ENCODE results near the gene FUNDC2. TPM values are rescaled to one million over a fixed set of nuclear protein-coding genes. Genes with fewer than 3 reads are reported as not detected.
A peak's percentile ranks its signal among the peaks of the same experiment; 100 is the strongest.

The FUNDC2 gene, protein sequence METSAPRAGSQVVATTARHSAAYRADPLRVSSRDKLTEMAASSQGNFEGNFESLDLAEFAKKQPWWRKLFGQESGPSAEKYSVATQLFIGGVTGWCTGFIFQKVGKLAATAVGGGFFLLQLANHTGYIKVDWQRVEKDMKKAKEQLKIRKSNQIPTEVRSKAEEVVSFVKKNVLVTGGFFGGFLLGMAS
- 94.2 and 97.0 TPM in 2 replicates for total RNA-seq (2014; rRNA removed; shearing (Covaris generic))

DNA sequence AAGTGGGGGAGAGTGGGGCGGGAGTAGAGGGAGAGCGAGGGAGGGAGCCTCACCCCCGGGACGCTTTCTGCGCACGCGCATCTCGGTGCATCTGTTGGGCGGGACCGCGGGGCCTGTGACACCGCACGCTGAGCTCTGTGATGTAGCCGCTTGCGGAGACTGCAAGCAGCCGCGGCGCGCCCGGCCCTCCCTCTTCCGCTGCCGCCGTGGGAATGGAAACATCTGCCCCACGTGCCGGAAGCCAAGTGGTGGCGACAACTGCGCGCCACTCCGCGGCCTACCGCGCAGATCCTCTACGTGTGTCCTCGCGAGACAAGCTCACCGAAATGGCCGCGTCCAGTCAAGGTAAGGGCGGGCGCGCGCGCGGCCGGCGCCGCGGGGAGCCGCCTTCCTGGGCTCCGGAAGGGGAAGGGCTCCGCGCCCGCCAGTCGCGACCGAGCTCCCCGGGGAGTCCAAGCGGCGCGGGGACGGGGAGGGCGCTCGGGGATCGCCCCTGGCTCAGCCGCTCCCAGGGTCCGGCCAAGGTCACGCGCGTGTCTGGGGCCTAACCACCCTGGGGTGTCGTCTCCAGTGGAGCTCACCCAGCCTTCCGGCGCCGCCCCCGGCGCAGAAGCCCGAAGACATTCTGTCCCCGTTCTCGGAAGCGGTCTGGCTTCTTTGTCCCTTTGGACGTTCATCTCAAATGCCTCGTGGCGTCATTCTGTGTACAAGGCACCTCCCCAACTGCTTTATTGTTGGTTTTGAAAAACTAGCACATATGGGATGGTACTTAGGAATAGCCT lies at the start of gene FUNDC2:
FUNDC2 (plus strand) TSS at position 118 of the 782 bp plus-strand sequence; CDS start at position 213, 95 bp downstream.
- Histone ChIP-seq H3K4me3 (peak within 1 kb of the TSS; percentile 78), H3K36me3 (no peaks in the 10 kb centered on the region), H3K9me3 (replicated peaks) (no peaks in the 10 kb centered on the region), H3K27me3 (no peaks in the 10 kb centered on the region), H3K27ac (peak within 1 kb of the TSS; percentile 96), H3K4me1 (no peaks in the 10 kb centered on the region; the same call in 1 of the 2 replicates)
- DNase-seq = peak; percentile 92 to 94

DNA sequence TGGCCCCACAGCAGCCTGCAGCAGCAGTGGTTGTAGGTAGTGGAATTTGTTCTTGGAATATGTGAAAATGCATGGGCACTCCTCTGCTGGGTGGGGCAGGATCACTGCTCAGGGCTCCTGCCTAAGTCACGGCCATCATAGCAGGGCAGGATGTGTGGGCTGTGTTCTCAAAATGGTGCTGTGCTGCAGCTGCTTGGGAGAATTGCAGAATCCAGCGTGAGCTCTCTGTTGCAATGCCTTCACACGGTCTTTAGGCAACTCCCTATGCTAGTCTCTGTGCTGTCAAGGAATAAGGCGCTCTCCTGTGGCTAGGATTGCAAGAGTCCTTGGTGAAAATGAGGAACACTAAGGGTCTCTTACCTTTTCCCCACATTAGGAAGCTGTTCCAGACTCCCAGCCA lies 47.0 kb upstream of the FUNDC2 start:
- no peak for DNase-seq

DNA sequence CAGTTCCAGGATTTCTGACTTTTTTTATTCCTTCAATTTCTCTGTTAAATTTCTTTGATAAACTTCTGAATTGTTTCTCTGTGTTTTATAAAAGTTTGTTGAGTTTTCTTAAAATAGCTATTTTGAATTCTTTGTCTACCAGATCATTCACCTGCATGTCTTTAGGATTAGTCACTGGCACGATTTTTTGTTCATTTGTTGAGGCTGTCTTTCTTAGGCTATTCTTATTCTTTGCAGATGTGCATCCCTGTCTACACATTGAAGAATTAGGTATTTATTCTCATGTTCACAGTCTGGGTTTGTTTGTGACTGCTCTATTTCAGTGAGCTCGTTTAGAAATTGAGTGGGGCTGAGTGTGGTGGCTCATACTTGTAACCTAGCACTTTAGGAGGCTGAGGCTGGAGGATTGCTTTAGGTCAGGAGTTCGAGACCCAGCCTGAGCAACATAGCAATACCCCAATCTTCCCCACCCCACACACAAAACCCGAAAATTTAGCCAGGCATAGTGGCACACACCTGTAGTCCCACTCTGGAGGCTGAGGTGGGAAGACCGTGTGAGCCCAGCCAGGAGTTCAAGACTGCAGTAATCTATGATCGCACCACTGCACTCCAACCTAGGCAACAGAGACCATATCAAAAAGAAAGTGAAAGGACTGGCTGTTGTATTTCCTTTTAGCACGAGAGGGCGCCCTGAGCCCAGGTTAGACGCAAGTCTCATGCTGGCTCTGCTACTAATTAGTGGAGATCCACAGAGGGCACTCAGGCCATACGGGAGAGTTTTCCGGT lies 46.1 kb upstream of the FUNDC2 start:
- H3K4me3 ChIP-seq = no peak overlapping the region
- H3K36me3 ChIP-seq = no peaks in the 10 kb centered on the region
- no peaks in the 10 kb centered on the region for H3K9me3 ChIP-seq (replicated peaks)
- peak; percentile 51 to 77 for DNase-seq
- no peaks in the 10 kb centered on the region for H3K27me3 ChIP-seq
- no peak overlapping the region for H3K27ac ChIP-seq
- no peaks in the 10 kb centered on the region for H3K4me1 ChIP-seq

More for the DNA sequence above, 47.0 kb upstream of the FUNDC2 start:
- no peaks in the 10 kb centered on the region for H3K9me3 ChIP-seq (replicated peaks)
- no peaks in the 10 kb centered on the region for H3K36me3 ChIP-seq
- H3K4me3 ChIP-seq = no peak overlapping the region
- H3K27me3 ChIP-seq = no peaks in the 10 kb centered on the region
- H3K27ac ChIP-seq = no peak overlapping the region
- no peaks in the 10 kb centered on the region for H3K4me1 ChIP-seq

GRCh38 chrX:154981116-154981411 lies 45.6 kb upstream of the FUNDC2 start:
- H3K27me3 ChIP-seq = no peaks in the 10 kb centered on the region
- H3K9me3 ChIP-seq (replicated peaks) = no peaks in the 10 kb centered on the region
- DNase-seq = no peak
- no peak overlapping the region for H3K4me3 ChIP-seq
- H3K27ac ChIP-seq = no peak overlapping the region
- no peaks in the 10 kb centered on the region for H3K4me1 ChIP-seq
- H3K36me3 ChIP-seq = no peaks in the 10 kb centered on the region

GRCh38 chrX:154986826-154987575 lies 39.6 kb upstream of the FUNDC2 start:
- no peak overlapping the region for H3K4me3 ChIP-seq
- H3K27me3 ChIP-seq = no peaks in the 10 kb centered on the region
- H3K36me3 ChIP-seq = no peaks in the 10 kb centered on the region
- H3K9me3 ChIP-seq (replicated peaks) = no peaks in the 10 kb centered on the region
- H3K4me1 ChIP-seq = no peaks in the 10 kb centered on the region
- no peak for DNase-seq
- no peak overlapping the region for H3K27ac ChIP-seq

DNA sequence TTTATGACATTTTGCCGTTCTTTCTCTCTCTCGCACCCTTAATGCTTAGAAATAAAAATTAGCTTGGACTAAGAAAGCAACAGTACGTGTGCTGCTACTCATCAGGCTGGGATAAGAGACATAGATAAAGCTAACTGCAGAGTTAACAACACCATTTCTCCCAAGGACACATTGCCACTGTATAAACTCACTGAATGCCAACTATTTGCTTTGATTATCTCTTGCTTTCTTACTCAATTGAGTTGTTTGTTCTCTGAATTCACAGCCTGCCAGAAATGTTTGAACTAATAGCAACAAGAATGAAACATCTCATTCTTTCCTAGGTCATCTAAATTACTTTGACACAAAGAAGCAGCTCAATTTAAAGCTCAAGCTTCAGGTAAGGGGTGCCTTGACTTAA lies 38.7 kb upstream of the FUNDC2 start:
- Histone ChIP-seq H3K4me3 (no peak overlapping the region), H3K36me3 (no peaks in the 10 kb centered on the region), H3K9me3 (replicated peaks) (no peaks in the 10 kb centered on the region), H3K27ac (no peak overlapping the region), H3K27me3 (no peaks in the 10 kb centered on the region), H3K4me1 (no peaks in the 10 kb centered on the region)
- DNase-seq = no peak

DNA sequence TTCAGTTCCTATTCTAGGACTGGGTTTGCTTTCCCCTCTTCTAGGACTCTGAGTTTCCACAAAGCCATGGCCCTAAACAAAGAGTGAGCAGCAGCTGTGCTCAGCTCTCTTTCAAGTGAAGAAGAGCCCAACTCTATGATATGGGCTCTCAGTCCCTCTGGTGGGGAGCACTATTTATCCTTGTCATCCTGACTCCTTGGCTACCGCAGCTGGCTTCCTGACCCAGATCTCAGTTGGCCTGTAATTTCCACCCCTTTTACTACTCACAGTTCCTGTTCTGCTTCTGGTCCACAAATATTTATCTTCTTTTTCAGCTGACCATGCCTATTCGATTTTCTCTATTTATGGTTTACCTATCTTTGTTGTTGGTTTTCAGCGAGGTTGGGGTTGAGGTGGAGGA lies 37.9 kb upstream of the FUNDC2 start:
- no peaks in the 10 kb centered on the region for H3K4me1 ChIP-seq

GRCh38 chrX:154990496-154990895 lies 36.1 kb upstream of the FUNDC2 start:
- H3K9me3 ChIP-seq (replicated peaks) = no peaks in the 10 kb centered on the region
- H3K4me3 ChIP-seq = no peak overlapping the region

More for the DNA sequence above, 37.9 kb upstream of the FUNDC2 start:
- Histone ChIP-seq H3K27ac (no peak overlapping the region), H3K27me3 (no peaks in the 10 kb centered on the region), H3K36me3 (no peaks in the 10 kb centered on the region), H3K9me3 (replicated peaks) (no peaks in the 10 kb centered on the region), H3K4me3 (no peak overlapping the region)
- DNase-seq = no peak

GRCh38 chrX:154991039-154991438 lies 35.6 kb upstream of the FUNDC2 start:
- DNase-seq = no peak
- H3K27ac ChIP-seq = no peak overlapping the region
- H3K27me3 ChIP-seq = no peaks in the 10 kb centered on the region
- no peaks in the 10 kb centered on the region for H3K4me1 ChIP-seq
- no peaks in the 10 kb centered on the region for H3K36me3 ChIP-seq
- no peak overlapping the region for H3K4me3 ChIP-seq
- no peaks in the 10 kb centered on the region for H3K9me3 ChIP-seq (replicated peaks)

More at GRCh38 chrX:154990496-154990895, 36.1 kb upstream of the FUNDC2 start:
- no peak overlapping the region for H3K27ac ChIP-seq
- no peak for DNase-seq
- H3K4me1 ChIP-seq = no peaks in the 10 kb centered on the region
- H3K27me3 ChIP-seq = no peaks in the 10 kb centered on the region
- H3K36me3 ChIP-seq = no peaks in the 10 kb centered on the region

GRCh38 chrX:154991476-154991875 lies 35.2 kb upstream of the FUNDC2 start:
- Histone ChIP-seq H3K27me3 (no peaks in the 10 kb centered on the region), H3K36me3 (no peaks in the 10 kb centered on the region), H3K9me3 (replicated peaks) (no peaks in the 10 kb centered on the region), H3K4me1 (no peaks in the 10 kb centered on the region), H3K4me3 (no peak overlapping the region), H3K27ac (no peak overlapping the region)
- DNase-seq = no peak

DNA sequence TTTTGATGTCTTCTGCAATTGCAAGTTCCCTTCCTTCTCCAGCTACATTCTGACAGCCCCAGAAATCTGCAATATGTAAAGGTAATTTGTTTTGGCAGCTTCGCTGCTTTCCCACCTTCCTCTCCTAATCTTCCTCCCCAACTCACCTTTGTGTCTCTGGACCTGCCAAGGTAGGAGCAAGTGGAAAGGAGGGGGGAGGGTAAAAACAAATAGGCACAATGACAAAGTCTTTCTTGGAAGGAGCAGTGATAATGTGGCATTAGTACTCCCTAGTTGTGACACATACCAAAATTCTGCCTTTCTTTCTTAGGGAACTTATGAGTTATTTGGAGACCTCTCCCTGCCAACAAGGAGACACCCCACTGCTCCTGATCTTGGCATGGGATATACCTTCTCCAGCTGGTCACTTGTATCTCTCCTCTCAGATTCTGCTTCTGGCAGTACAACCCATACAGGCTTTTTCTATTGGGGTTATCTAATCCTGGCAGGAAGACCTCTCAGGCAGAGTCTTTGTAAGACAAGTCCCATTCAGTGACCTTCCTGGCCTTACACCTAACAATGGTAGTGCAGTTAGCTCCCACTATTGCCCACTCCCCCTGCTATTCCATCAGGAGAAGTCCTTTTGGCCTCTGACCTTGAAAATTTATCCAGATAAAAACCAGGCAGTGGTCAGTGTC lies 28.3 kb upstream of the FUNDC2 start:
- H3K36me3 ChIP-seq = no peaks in the 10 kb centered on the region
- H3K27ac ChIP-seq = no peak overlapping the region
- H3K27me3 ChIP-seq = no peaks in the 10 kb centered on the region
- H3K4me3 ChIP-seq = no peak overlapping the region
- DNase-seq = no peak
- H3K9me3 ChIP-seq (replicated peaks) = no peaks in the 10 kb centered on the region
- H3K4me1 ChIP-seq = no peaks in the 10 kb centered on the region

DNA sequence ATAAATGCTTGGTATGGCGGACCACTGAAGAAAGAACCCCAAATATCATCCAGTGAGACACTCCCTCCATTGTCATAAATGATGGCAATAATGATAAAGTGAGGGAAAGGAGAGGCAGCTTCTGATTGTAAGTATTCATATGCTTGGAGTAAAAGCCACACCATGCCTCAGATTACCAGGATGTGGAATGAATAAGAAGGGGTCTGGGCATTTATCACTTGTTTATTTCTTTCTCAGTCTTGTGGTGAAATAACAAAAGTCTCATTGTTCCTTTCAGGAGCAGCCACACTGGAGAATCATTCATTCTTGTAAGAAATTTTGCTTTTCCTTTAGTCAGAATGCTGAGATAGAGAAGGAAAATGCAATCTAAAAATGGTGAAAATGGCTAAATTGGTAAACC lies 25.8 kb upstream of the FUNDC2 start:
- no peaks in the 10 kb centered on the region for H3K4me1 ChIP-seq
- H3K4me3 ChIP-seq = no peak overlapping the region
- H3K27me3 ChIP-seq = no peaks in the 10 kb centered on the region
- DNase-seq = no peak
- H3K9me3 ChIP-seq (replicated peaks) = no peaks in the 10 kb centered on the region
- H3K36me3 ChIP-seq = no peaks in the 10 kb centered on the region
- H3K27ac ChIP-seq = no peak overlapping the region

DNA sequence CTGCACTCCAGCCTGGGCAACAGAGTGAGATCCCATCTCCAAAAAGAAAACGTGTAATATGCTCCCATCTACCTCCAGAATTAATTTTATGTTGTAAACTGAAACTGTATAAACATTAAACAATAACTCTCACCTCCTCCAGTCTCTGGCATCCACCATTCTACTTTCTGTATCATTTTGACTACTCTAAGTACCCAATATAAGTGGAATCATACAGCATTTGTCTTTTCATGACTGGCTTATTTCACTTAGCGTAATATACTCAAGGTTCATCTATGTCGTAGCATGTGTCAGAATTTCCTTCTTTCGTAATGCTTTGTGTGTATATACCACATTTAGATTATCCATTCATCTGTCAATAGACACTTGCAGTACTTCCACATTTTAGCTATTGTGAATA lies 24.8 kb upstream of the FUNDC2 start:
- Histone ChIP-seq H3K4me3 (no peak overlapping the region), H3K27ac (no peak overlapping the region), H3K4me1 (no peaks in the 10 kb centered on the region), H3K9me3 (replicated peaks) (no peaks in the 10 kb centered on the region), H3K36me3 (no peaks in the 10 kb centered on the region), H3K27me3 (no peaks in the 10 kb centered on the region)
- DNase-seq = no peak

DNA sequence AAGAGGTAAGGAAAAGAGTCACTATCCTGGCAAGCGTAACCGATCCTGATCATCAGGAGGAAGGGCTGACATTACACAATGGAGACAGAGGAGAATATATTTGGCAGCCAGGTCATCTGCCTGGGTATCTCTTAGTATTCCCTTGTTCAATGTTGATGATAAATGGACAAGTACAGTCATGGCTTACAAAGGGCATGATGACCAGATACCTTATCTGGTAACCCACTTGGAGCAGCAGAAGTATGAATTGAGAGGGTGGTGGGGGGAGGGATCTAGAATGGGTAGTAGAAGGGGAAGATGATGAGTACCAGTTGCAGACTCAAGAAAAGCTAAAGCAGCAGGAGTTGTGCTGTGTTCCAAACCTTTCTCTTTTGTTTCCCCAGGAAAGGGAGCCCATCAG lies 21.5 kb upstream of the FUNDC2 start:
- Histone ChIP-seq H3K9me3 (replicated peaks) (no peaks in the 10 kb centered on the region), H3K4me1 (no peaks in the 10 kb centered on the region), H3K36me3 (no peaks in the 10 kb centered on the region), H3K27me3 (no peaks in the 10 kb centered on the region), H3K4me3 (no peak overlapping the region), H3K27ac (no peak overlapping the region)
- DNase-seq = no peak

Measured in SJCRH30 (cell line).